Amniotic epithelial cell (primary cell): ENCODE data around the gene SHOC1.
"Not testable (repeated sequence)": the region's sequence is repeated elsewhere in the genome, so short reads cannot be mapped to it uniquely, and the experiment has no call there.

Source experiments
- DNase-seq: peaks from one replicate; pipeline ENCODE4 v3.0.0-alpha.2; 2010; ENCODE audit warnings: low read depth

SHOC1 gene

GRCh38 chr9:111805262-111805661 is 10.5 kb upstream of the SHOC1 start:
- no peak for DNase-seq

GRCh38 chr9:111804636-111805035 is 9.9 kb upstream of the SHOC1 start:
- DNase-seq, result no peak

GRCh38 chr9:111803924-111804323 is 9.2 kb upstream of the SHOC1 start:
- no peak for DNase-seq

- no peak for DNase-seq
Measured at GRCh38 chr9:111799915-111800526, 5.3 kb upstream of the SHOC1 start.

DNA sequence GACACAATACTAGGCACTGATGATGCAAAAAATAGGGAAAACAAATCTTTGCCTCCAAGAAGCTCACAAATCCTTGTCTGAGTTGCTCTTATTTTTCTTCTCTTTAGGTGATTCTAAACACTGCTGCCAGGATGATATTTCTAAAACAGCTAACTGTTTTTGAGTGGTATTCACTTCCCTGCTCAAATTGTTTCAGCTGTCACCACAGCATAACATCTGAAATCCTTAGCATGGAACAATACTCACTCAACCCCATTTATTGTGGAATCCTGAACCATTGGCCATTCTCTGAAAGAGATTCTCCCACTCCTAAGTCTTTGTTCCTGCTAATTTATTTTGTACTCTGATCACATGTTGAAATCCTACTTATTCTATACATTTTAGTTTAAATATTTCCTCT is 4.8 kb upstream of the SHOC1 start:
- DNase-seq, result no peak

DNA sequence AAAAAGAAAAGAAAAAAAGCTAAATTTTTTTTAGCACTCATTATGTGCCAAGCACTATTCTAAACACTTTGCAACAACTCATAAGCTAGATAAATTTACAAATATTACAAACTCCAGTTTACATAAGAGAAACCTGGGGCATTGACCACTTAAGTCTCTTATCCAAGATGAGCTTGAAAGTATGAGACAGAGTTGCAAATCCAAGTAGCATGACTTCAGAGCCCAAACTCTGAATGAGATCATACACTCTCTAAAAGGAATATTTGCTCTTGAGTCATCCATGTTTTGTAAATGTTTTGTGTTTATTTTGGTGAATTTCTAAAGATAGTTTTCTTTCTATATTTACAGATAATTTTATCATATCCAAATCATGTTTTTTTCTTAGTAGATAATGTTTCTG is 4.0 kb upstream of the SHOC1 start:
- peak; percentile 74 for DNase-seq

- no peak for DNase-seq
Measured at GRCh38 chr9:111795557-111795839, 761 bp upstream of the SHOC1 start.

- DNase-seq, result not testable (repeated sequence)
Measured at GRCh38 chr9:111791821-111792220, 2.9 kb downstream of the SHOC1 start.

GRCh38 chr9:111789881-111790280 is 4.9 kb downstream of the SHOC1 start:
- no peak for DNase-seq

- no peak for DNase-seq
Measured at GRCh38 chr9:111783857-111784256, 10.9 kb downstream of the SHOC1 start.

- DNase-seq, result no peak
Measured at GRCh38 chr9:111783424-111783823, 11.3 kb downstream of the SHOC1 start.

GRCh38 chr9:111766066-111766465 is 28.7 kb downstream of the SHOC1 start:
- DNase-seq, result no peak

DNA sequence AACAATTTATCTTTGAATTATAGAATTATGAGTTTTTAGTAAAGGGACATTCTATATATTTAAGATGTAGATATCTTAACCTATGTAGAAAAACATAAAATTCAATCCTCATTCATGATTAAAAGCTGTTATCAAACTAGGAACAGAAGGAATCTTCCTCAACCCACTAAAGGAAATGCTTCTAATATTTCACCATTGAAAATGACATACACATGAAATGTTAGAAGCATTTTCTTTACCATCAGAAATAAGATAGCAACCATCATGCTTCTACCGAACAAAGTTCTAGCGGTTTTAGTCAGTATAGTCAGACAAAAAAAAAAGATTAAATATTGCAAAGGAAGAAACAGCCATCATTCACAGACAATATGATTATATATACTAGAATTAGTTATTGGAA is 32.2 kb downstream of the SHOC1 start:
- peak; percentile 24 for DNase-seq

DNA sequence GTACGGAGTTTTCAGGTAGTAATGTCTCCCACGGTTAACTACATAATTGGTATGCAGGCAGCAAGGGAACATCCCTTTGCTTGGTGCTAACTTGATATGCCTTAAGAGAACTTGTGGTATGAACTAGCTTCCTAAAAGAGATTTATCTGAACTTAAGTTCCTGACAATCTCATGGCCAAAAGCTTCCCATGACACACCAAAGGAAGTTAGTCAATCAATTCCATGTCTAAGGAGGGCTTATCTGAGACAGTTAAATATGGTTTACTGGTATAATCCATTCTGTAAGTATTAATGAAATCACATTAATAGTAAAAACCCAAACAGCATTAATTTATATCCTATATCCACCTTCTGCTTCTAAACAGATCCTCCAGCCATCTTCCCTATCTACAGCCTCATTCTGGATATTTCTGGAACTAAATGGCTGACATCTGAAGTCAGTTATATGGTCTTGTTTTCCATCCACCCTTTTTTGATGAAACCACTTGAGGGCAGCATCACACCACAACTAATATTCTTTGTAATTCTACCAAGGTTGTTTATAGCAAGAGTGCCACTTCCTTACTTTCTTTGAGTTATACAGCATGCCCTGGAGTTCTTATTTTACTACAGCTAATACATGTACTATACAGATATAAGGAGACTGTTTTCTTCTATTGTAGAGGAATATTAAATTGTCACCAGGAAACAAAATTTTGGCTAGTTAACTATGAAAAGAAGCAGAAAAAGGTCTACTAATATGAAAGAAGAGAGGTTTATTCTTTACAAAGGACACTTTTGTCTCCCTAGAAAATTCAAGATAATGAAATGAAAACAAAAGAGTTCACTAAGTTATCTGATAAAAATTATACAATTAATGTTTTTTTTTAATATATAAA is 34.7 kb downstream of the SHOC1 start:
- peak; percentile 87 for DNase-seq

GRCh38 chr9:111754800-111755199 is 39.9 kb downstream of the SHOC1 start:
- no peak for DNase-seq

GRCh38 chr9:111752455-111752854 is 42.3 kb downstream of the SHOC1 start:
- peak; percentile 59 for DNase-seq
